Measurements from ENCODE around the gene EYS. TPM values are rescaled to one million over a fixed set of nuclear protein-coding genes. Genes with fewer than 3 reads are reported as not detected.

EYS gene
- total and polyA plus RNA-seq, 9 of the 15 experiments (the other 6 are each of a cell fraction or from before 2014, with no cell fraction given), result 0.03 to 0.36 (median 0.10) TPM; not detected in 2

DNA sequence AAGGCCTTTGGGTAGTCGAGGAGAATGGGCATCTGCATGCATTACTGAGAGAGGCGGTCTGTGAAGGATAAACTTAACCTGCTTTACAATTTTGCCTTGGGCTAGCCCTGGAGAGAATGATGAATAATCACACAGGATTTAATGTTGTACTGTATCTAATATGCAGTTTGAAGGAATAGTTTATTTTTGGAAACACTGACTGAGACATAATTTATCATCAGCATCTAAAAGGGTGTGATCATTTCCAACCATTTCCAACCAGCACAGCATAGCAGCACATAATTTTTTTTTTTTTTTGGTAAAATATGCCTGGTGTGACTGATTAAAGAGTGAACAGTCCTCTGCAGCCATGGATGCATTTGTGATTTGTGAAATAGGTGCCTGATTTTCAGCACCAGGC lies 1552.0 kb downstream of the EYS start:
- no TSS peak for BruUV-seq (replicated peaks)
- 5% methylated on average over 2 of the region's 2 CpGs for WGBS (ENCODE audit: insufficient coverage, low coverage, missing lambda C conversion rate)
- no peak for DNase-seq (ENCODE audit: extremely low read depth in 1 of 4, low spot score in 3 of 4)
- Histone ChIP-seq H3K4me3 (no peak overlapping the region), H3K27ac (ENCODE audit: extremely low read depth, low read depth, low read length) (no peak overlapping the region), H2AFZ (ENCODE audit: low read depth, low read length) (no peak overlapping the region), H3K36me3 (ENCODE audit: control insufficient read depth, insufficient read depth, low read length) (no peaks in the 10 kb centered on the region), H3K4me2 (ENCODE audit: insufficient read depth, low read length) (no peak overlapping the region), H3K9me3 (replicated peaks; ENCODE audit: control insufficient read depth, insufficient read depth, low read depth, low read length) (no peaks in the 10 kb centered on the region), H3K9ac (ENCODE audit: insufficient read depth in 1 of 2, low read depth in 2 of 2, low read length in 2 of 2) (no peak overlapping the region), H3K27me3 (ENCODE audit: control insufficient read depth in 2 of 2, insufficient read depth in 2 of 2, low read length in 2 of 2) (no peaks in the 10 kb centered on the region), H3K9me1 (ENCODE audit: control insufficient read depth, insufficient read depth, low read length) (no peaks in the 10 kb centered on the region), H3K4me1 (replicated peaks in 1 of 2; ENCODE audit: control insufficient read depth in 2 of 2, insufficient read depth in 2 of 2, low read length in 2 of 2) (no peaks in the 10 kb centered on the region), H3K79me2 (ENCODE audit: control insufficient read depth, insufficient read depth, low read length) (no peaks in the 10 kb centered on the region), H4K20me1 (replicated peaks; ENCODE audit: control insufficient read depth, insufficient read depth, low read length) (no peaks in the 10 kb centered on the region)
- intact Hi-C loops (cut with micrococcal nuclease), result no loop called here
- FAIRE-seq, result no peak
- ATAC-seq, result no peak
- ChIA-PET POLR2A (no interaction called here), CTCF (ENCODE audit: low intra/inter-chr PET ratio) (no interaction called here)
- in situ Hi-C loops (cut with MboI), result no loop called here
- TF ChIP-seq, protein P1, sequence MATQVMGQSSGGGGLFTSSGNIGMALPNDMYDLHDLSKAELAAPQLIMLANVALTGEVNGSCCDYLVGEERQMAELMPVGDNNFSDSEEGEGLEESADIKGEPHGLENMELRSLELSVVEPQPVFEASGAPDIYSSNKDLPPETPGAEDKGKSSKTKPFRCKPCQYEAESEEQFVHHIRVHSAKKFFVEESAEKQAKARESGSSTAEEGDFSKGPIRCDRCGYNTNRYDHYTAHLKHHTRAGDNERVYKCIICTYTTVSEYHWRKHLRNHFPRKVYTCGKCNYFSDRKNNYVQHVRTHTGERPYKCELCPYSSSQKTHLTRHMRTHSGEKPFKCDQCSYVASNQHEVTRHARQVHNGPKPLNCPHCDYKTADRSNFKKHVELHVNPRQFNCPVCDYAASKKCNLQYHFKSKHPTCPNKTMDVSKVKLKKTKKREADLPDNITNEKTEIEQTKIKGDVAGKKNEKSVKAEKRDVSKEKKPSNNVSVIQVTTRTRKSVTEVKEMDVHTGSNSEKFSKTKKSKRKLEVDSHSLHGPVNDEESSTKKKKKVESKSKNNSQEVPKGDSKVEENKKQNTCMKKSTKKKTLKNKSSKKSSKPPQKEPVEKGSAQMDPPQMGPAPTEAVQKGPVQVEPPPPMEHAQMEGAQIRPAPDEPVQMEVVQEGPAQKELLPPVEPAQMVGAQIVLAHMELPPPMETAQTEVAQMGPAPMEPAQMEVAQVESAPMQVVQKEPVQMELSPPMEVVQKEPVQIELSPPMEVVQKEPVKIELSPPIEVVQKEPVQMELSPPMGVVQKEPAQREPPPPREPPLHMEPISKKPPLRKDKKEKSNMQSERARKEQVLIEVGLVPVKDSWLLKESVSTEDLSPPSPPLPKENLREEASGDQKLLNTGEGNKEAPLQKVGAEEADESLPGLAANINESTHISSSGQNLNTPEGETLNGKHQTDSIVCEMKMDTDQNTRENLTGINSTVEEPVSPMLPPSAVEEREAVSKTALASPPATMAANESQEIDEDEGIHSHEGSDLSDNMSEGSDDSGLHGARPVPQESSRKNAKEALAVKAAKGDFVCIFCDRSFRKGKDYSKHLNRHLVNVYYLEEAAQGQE (IDR thresholded peaks at IDR 0.05; ENCODE audit: borderline replicate concordance), result no peak
- TF ChIP-seq, protein P1 (CRISPR knock-in tag; IDR thresholded peaks at IDR 0.05; ENCODE audit: low read depth), result no peak
- TF ChIP-seq, protein P2, sequence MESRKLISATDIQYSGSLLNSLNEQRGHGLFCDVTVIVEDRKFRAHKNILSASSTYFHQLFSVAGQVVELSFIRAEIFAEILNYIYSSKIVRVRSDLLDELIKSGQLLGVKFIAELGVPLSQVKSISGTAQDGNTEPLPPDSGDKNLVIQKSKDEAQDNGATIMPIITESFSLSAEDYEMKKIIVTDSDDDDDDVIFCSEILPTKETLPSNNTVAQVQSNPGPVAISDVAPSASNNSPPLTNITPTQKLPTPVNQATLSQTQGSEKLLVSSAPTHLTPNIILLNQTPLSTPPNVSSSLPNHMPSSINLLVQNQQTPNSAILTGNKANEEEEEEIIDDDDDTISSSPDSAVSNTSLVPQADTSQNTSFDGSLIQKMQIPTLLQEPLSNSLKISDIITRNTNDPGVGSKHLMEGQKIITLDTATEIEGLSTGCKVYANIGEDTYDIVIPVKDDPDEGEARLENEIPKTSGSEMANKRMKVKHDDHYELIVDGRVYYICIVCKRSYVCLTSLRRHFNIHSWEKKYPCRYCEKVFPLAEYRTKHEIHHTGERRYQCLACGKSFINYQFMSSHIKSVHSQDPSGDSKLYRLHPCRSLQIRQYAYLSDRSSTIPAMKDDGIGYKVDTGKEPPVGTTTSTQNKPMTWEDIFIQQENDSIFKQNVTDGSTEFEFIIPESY (CRISPR knock-in tag; IDR thresholded peaks at IDR 0.05), result no peak
- TF ChIP-seq, protein P3, sequence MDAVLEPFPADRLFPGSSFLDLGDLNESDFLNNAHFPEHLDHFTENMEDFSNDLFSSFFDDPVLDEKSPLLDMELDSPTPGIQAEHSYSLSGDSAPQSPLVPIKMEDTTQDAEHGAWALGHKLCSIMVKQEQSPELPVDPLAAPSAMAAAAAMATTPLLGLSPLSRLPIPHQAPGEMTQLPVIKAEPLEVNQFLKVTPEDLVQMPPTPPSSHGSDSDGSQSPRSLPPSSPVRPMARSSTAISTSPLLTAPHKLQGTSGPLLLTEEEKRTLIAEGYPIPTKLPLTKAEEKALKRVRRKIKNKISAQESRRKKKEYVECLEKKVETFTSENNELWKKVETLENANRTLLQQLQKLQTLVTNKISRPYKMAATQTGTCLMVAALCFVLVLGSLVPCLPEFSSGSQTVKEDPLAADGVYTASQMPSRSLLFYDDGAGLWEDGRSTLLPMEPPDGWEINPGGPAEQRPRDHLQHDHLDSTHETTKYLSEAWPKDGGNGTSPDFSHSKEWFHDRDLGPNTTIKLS (IDR thresholded peaks at IDR 0.05; ENCODE audit: borderline replicate concordance, low read depth), result no peak
- no peak for TF ChIP-seq PRPF4 (IDR thresholded peaks at IDR 0.05; ENCODE audit: insufficient read depth, low read depth, low read length, poor library complexity, severe bottlenecking)
- TF ChIP-seq, protein P4, sequence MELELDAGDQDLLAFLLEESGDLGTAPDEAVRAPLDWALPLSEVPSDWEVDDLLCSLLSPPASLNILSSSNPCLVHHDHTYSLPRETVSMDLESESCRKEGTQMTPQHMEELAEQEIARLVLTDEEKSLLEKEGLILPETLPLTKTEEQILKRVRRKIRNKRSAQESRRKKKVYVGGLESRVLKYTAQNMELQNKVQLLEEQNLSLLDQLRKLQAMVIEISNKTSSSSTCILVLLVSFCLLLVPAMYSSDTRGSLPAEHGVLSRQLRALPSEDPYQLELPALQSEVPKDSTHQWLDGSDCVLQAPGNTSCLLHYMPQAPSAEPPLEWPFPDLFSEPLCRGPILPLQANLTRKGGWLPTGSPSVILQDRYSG (tag; conservative IDR thresholded peaks at IDR 0.05; ENCODE audit: low read depth), result no peak
- TF ChIP-seq, protein P5, sequence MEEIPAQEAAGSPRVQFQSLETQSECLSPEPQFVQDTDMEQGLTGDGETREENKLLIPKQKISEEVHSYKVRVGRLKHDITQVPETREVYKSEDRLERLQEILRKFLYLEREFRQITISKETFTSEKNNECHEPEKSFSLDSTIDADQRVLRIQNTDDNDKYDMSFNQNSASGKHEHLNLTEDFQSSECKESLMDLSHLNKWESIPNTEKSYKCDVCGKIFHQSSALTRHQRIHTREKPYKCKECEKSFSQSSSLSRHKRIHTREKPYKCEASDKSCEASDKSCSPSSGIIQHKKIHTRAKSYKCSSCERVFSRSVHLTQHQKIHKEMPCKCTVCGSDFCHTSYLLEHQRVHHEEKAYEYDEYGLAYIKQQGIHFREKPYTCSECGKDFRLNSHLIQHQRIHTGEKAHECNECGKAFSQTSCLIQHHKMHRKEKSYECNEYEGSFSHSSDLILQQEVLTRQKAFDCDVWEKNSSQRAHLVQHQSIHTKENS (CRISPR knock-in tag; IDR thresholded peaks at IDR 0.05), result no peak
